DND-41 (cell line): ENCODE results near the gene TTK.

Experiments
- ATAC-seq: fragments of 200-7000 bp; cut with Tn5 transposase; 3 replicates; pipeline ENCODE4 v1.9.1; 2021; ENCODE audit warnings: low read depth; ENCODE audit not compliant: insufficient read depth
- DNase-seq: peaks from one replicate; pipeline ENCODE4 v3.0.0-alpha.2; 2020
- H2AFZ ChIP-seq: 2 replicates; pipeline ENCODE4 v1.6.0; 2012; ENCODE audit warnings: low read depth, low read length
- H3K27ac ChIP-seq: 2 replicates; pipeline ENCODE4 v1.5.1; 2012; ENCODE audit warnings: low read length, inconsistent platforms
- H3K27me3 ChIP-seq: fragments of 200-600 bp; sonication (generic); 2 replicates; pipeline ENCODE4 v1.6.0; 2012; ENCODE audit warnings: low read length, mild to moderate bottlenecking, inconsistent platforms; ENCODE audit not compliant: insufficient read depth, poor library complexity
- H3K36me3 ChIP-seq: 2 replicates; pipeline ENCODE4 v1.5.1; 2012; ENCODE audit warnings: low read length, inconsistent platforms; ENCODE audit not compliant: insufficient read depth
- H3K4me1 ChIP-seq: 2 replicates; pipeline ENCODE4 v1.5.1; 2012; ENCODE audit warnings: mild to moderate bottlenecking, low read length; ENCODE audit not compliant: insufficient read depth
- H3K4me2 ChIP-seq: 2 replicates; pipeline ENCODE4 v1.6.0; 2012; ENCODE audit warnings: mild to moderate bottlenecking, moderate library complexity, low read length, inconsistent platforms; ENCODE audit not compliant: insufficient read depth
- H3K4me3 ChIP-seq, 2 experiments: fragments of 200-600 bp in 1 of 2; shearing (Covaris generic) in 1 of 2; 2 replicates each; pipeline ENCODE4 v1.5.1; 2012 to 2016; ENCODE audit warnings: inconsistent platforms in 2 of 2, low read length in 2 of 2, mild to moderate bottlenecking in 2 of 2, low read depth in 1 of 2, moderate library complexity in 1 of 2
- H3K79me2 ChIP-seq: 2 replicates; pipeline ENCODE4 v1.6.0; 2012; ENCODE audit warnings: low read length, inconsistent platforms; ENCODE audit not compliant: insufficient read depth
- H3K9ac ChIP-seq: 2 replicates; pipeline ENCODE4 v1.6.0; 2012; ENCODE audit warnings: low read depth, mild to moderate bottlenecking, inconsistent platforms, low read length, moderate library complexity
- H3K9me3 ChIP-seq: 2 replicates; pipeline ENCODE4 v1.5.1; 2012; ENCODE audit warnings: low read length, moderate library complexity, mild to moderate bottlenecking, inconsistent platforms; ENCODE audit not compliant: insufficient read depth, severe bottlenecking
- H4K20me1 ChIP-seq: 2 replicates; pipeline ENCODE4 v1.6.0; 2012; ENCODE audit warnings: low read length; ENCODE audit not compliant: insufficient read depth
- CTCF ChIP-seq: IDR thresholded peaks from 2 replicates; pipeline ENCODE4 v1.5.1; 2012; ENCODE audit warnings: borderline replicate concordance, low read length, moderate library complexity, mild to moderate bottlenecking; ENCODE audit not compliant: poor library complexity, severe bottlenecking; ENCODE audit errors: extremely low read depth
- EZH2 ChIP-seq: IDR thresholded peaks from 3 replicates; pipeline ENCODE4 v1.6.1; 2012; ENCODE audit warnings: borderline replicate concordance, low read depth, mild to moderate bottlenecking, moderate library complexity, low read length, inconsistent platforms; ENCODE audit not compliant: severe bottlenecking

The TTK gene

GRCh38 chr6:80001337-80001736 is 3.1 kb upstream of the TTK start:
- DNase-seq = no peak
- TF ChIP-seq EZH2 (no peak), CTCF (no peak)
- no peak overlapping the region for H3K9ac ChIP-seq
- H2AFZ ChIP-seq = no peak overlapping the region
- H3K79me2 ChIP-seq = peaks cover 19% of the 10 kb centered on the region
- H3K27ac ChIP-seq = no peak overlapping the region
- no peak for ATAC-seq
- H3K36me3 ChIP-seq = peaks cover 9% of the 10 kb centered on the region
- H3K9me3 ChIP-seq = no peaks in the 10 kb centered on the region
- H3K27me3 ChIP-seq = no peaks in the 10 kb centered on the region
- H3K4me3 ChIP-seq = no peak overlapping the region
- no peaks in the 10 kb centered on the region for H4K20me1 ChIP-seq
- H3K4me1 ChIP-seq = peaks cover 36% of the 10 kb centered on the region
- no peak overlapping the region for H3K4me2 ChIP-seq

GRCh38 chr6:80003826-80004172 is 650 bp upstream of the TTK start:
- Histone ChIP-seq H3K36me3 (peaks cover 32% of the 10 kb centered on the region), H2AFZ (peak overlapping the region; percentile 75), H3K79me2 (peaks cover 44% of the 10 kb centered on the region), H3K27me3 (no peaks in the 10 kb centered on the region), H3K9ac (peak overlapping the region; percentile 88), H4K20me1 (no peaks in the 10 kb centered on the region), H3K4me1 (peaks cover 52% of the 10 kb centered on the region), H3K9me3 (no peaks in the 10 kb centered on the region), H3K4me2 (peak overlapping the region; percentile 81), H3K27ac (peak overlapping the region; percentile 98), H3K4me3 (peak overlapping the region; percentile 34 to 87; a peak in 3 of 4 replicates)
- TF ChIP-seq EZH2 = no peak
- peak; percentile 19 for TF ChIP-seq CTCF
- ATAC-seq (peak; percentile 69), DNase-seq (peak; percentile 85)

- H3K79me2 ChIP-seq = peaks cover 60% of the 10 kb centered on the region
- H3K36me3 ChIP-seq = peaks cover 48% of the 10 kb centered on the region
- peak overlapping the region; percentile 81 for H3K4me2 ChIP-seq
- no peaks in the 10 kb centered on the region for H3K9me3 ChIP-seq
- H3K9ac ChIP-seq = peak overlapping the region; percentile 88
- H3K4me1 ChIP-seq = peaks cover 56% of the 10 kb centered on the region
- DNase-seq (no peak), ATAC-seq (no peak)
- peak overlapping the region; percentile 63 to 87 for H3K4me3 ChIP-seq
- H4K20me1 ChIP-seq = no peaks in the 10 kb centered on the region
- TF ChIP-seq CTCF (no peak), EZH2 (no peak)
- H3K27me3 ChIP-seq = no peaks in the 10 kb centered on the region
- no peak overlapping the region for H2AFZ ChIP-seq
- peak overlapping the region; percentile 98 for H3K27ac ChIP-seq
Observed at GRCh38 chr6:80005406-80005805, 957 bp downstream of the TTK start.

- Histone ChIP-seq H4K20me1 (no peaks in the 10 kb centered on the region), H2AFZ (no peak overlapping the region), H3K4me2 (peak overlapping the region; percentile 81), H3K4me3 (peak overlapping the region in 1 of 2 experiments; percentile 87; a peak in 1 of 4 replicates), H3K9ac (peak overlapping the region; percentile 88; the same call in 1 of the 2 replicates), H3K79me2 (peaks cover 64% of the 10 kb centered on the region), H3K36me3 (peaks cover 59% of the 10 kb centered on the region), H3K27me3 (no peaks in the 10 kb centered on the region), H3K9me3 (no peaks in the 10 kb centered on the region), H3K4me1 (peaks cover 58% of the 10 kb centered on the region), H3K27ac (peak overlapping the region; percentile 15; the same call in 1 of the 2 replicates)
- TF ChIP-seq CTCF = no peak
- no peak for TF ChIP-seq EZH2
- ATAC-seq (no peak), DNase-seq (no peak)
Observed at GRCh38 chr6:80006541-80006940, 2.1 kb downstream of the TTK start.
